ENCODE data around the gene OPRD1.
A peak's percentile ranks its signal among the peaks of the same experiment; 100 is the strongest.
"Not testable (repeated sequence)": the region's sequence is repeated elsewhere in the genome, so short reads cannot be mapped to it uniquely, and the experiment has no call there.

OPRD1 gene

GRCh38 chr1:28803051-28803450 lies 8.9 kb upstream of the OPRD1 start:
- DNase-seq, result no peak

GRCh38 chr1:28803662-28804061 lies 8.3 kb upstream of the OPRD1 start:
- no peak for DNase-seq

GRCh38 chr1:28804071-28804470 lies 7.9 kb upstream of the OPRD1 start:
- DNase-seq, result no peak

- DNase-seq, result no peak
These were observed 4.9 kb upstream of the OPRD1 start for GRCh38 chr1:28807046-28807445.

- no peak for DNase-seq
These were observed 4.0 kb upstream of the OPRD1 start for GRCh38 chr1:28807986-28808385.

GRCh38 chr1:28811369-28811765 lies 603 bp upstream of the OPRD1 start:
- no peak for DNase-seq

GRCh38 chr1:28812669-28813468 lies 899 bp downstream of the OPRD1 start:
- DNase-seq, result no peak

- no peak for DNase-seq
These were observed 2.0 kb downstream of the OPRD1 start for GRCh38 chr1:28813931-28814465.

GRCh38 chr1:28815533-28816185 lies 3.7 kb downstream of the OPRD1 start:
- DNase-seq, result no peak

GRCh38 chr1:28817133-28817532 lies 5.2 kb downstream of the OPRD1 start:
- no peak for DNase-seq

- DNase-seq, result no peak
These were observed 7.0 kb downstream of the OPRD1 start for GRCh38 chr1:28819020-28819419.

GRCh38 chr1:28822799-28823198 lies 10.8 kb downstream of the OPRD1 start:
- no peak for DNase-seq

- not testable (repeated sequence) for DNase-seq
These were observed 12.1 kb downstream of the OPRD1 start for GRCh38 chr1:28824061-28824460.

- not testable (repeated sequence) for DNase-seq
These were observed 16.4 kb downstream of the OPRD1 start for GRCh38 chr1:28828227-28828858.

GRCh38 chr1:28830814-28831213 lies 18.8 kb downstream of the OPRD1 start:
- DNase-seq, result no peak

- no peak for DNase-seq
These were observed 21.0 kb downstream of the OPRD1 start for GRCh38 chr1:28832966-28833365.

GRCh38 chr1:28833381-28833780 lies 21.4 kb downstream of the OPRD1 start:
- DNase-seq, result no peak

- DNase-seq, result no peak
These were observed 23.3 kb downstream of the OPRD1 start for GRCh38 chr1:28835237-28835650.

GRCh38 chr1:28836421-28836956 lies 24.5 kb downstream of the OPRD1 start:
- no peak for DNase-seq

- DNase-seq, result no peak
These were observed 29.1 kb downstream of the OPRD1 start for GRCh38 chr1:28840928-28841544.

GRCh38 chr1:28845786-28846543 lies 34.0 kb downstream of the OPRD1 start:
- DNase-seq, result peak in 1 of 2 donors; percentile 4

GRCh38 chr1:28847207-28847606 lies 35.2 kb downstream of the OPRD1 start:
- not testable (repeated sequence) for DNase-seq
